Right atrium auricular region (tissue), 2 donors: ENCODE results near the gene NRCAM. TPM values are rescaled to one million over a fixed set of nuclear protein-coding genes. Genes with fewer than 3 reads are reported as not detected.

Experiments
- DNase-seq: peaks from one replicate; pipeline ENCODE4 v3.0.0-alpha.2; 2019; ENCODE audit warnings: low spot score
- H3K27ac ChIP-seq, 2 donors: fragments of 200-600 bp; sonication (generic); 1 replicate in 1 of 2; 2 replicates in 1 of 2; pipeline ENCODE4 v1.5.1; 2016 to 2019
- H3K27me3 ChIP-seq, 2 donors: fragments of 200-600 bp; sonication (generic); one replicate each; pipeline versions ENCODE4 v1.5.1 to v1.6.0; 2017 to 2019
- H3K36me3 ChIP-seq: fragments of 200-600 bp; sonication (generic); one replicate; pipeline ENCODE4 v1.5.1; 2016
- H3K4me1 ChIP-seq, 2 donors: fragments of 200-600 bp; sonication (generic); one replicate each; pipeline versions ENCODE4 v1.5.1 to v1.6.0; 2017 to 2019
- H3K4me3 ChIP-seq, 2 donors: fragments of 200-600 bp; sonication (generic); 1 replicate in 1 of 2; 2 replicates in 1 of 2; pipeline ENCODE4 v1.5.1; 2017 to 2019; ENCODE audit warnings: mild to moderate bottlenecking in 1 of 2, moderate library complexity in 1 of 2
- H3K9me3 ChIP-seq, 2 donors: fragments of 200-600 bp; sonication (generic); one replicate each; pipeline ENCODE4 v1.5.1; 2019
- total RNA-seq, 2 donors: library from RNA; depleted of rRNA; stranded (reverse); fragments of >200 nt; gene quantifications; one replicate each; pipeline ENCODE4 v1.1.0, GENCODE V29; 2016
- TF ChIP-seq, protein P1 (sequence below), 2 donors: fragments of 200-600 bp; sonication (generic); IDR thresholded peaks; one replicate each; pipeline ENCODE4 v1.5.1; 2019; ENCODE audit warnings: antibody characterized with exemption in 2 of 2

NRCAM gene
- total RNA-seq, 2 donors from 2014 or later: 0.63 to 0.93 TPM

GRCh38 chr7:108225531-108226181 lies 230.6 kb downstream of the NRCAM start:
- DNase-seq: no peak
- Histone ChIP-seq H3K4me3 (no peak overlapping the region), H3K9me3 (no peaks in the 10 kb centered on the region), H3K27me3 (no peaks in the 10 kb centered on the region), H3K36me3 (no peaks in the 10 kb centered on the region), H3K27ac (no peak overlapping the region), H3K4me1 (no peaks in the 10 kb centered on the region)
- TF ChIP-seq, protein P1, sequence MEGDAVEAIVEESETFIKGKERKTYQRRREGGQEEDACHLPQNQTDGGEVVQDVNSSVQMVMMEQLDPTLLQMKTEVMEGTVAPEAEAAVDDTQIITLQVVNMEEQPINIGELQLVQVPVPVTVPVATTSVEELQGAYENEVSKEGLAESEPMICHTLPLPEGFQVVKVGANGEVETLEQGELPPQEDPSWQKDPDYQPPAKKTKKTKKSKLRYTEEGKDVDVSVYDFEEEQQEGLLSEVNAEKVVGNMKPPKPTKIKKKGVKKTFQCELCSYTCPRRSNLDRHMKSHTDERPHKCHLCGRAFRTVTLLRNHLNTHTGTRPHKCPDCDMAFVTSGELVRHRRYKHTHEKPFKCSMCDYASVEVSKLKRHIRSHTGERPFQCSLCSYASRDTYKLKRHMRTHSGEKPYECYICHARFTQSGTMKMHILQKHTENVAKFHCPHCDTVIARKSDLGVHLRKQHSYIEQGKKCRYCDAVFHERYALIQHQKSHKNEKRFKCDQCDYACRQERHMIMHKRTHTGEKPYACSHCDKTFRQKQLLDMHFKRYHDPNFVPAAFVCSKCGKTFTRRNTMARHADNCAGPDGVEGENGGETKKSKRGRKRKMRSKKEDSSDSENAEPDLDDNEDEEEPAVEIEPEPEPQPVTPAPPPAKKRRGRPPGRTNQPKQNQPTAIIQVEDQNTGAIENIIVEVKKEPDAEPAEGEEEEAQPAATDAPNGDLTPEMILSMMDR (IDR thresholded peaks at IDR 0.05): no peak

DNA sequence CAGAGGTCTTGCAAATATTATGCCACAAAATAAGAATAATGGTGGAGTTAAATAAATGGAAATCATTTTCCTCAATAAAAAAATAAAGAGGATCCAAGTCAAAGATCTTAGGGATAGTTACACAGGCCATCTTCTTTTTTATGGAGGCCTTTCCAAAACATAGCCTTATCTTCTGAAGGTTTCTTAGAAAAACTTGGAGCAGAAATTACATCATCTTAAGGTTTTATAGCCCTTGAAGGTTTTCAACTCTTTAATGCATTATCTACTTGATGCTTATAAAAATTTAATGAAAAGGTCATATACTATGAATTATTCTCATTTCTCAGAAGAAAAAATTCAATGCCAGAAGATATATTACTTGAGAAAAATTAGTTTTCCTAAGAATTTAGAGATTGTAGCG lies 231.8 kb downstream of the NRCAM start:
- H3K4me1 ChIP-seq: no peaks in the 10 kb centered on the region
- TF ChIP-seq, protein P1 (IDR thresholded peaks at IDR 0.05): no peak
- no peak overlapping the region for H3K4me3 ChIP-seq
- H3K9me3 ChIP-seq: no peaks in the 10 kb centered on the region
- no peaks in the 10 kb centered on the region for H3K36me3 ChIP-seq
- H3K27me3 ChIP-seq: no peaks in the 10 kb centered on the region
- no peak for DNase-seq
- no peak overlapping the region for H3K27ac ChIP-seq

DNA sequence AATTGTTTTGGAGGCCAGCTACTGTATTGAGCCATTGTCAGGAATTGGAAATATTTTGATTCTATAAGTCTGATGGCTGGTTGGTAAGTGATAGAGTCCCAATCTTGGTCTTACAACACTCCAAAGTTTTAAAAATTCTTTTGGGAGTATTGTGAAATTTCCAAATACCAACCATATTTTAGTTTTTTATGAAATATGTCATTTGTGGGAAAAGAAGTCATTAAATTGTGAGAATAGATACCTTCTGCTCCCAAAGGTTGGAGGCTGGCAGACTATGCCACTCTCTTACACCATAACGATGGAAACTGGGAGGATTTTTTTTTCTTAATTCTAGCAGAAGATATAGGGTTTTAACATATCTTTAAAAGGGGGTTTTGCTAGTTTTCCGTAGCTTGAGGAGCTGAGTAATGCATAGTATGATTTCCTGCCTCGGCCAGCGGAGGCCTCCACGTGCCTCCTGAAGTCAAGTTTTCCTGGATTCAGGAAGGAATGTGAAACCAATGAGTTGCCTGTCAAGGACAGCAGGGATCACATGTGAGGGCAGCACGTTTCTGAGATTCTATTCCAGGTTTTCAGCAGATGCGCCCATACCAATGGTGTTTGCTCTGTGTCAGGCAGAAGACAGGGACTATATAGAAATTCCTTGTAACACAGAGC lies 233.9 kb downstream of the NRCAM start:
- Histone ChIP-seq H3K4me1 (no peaks in the 10 kb centered on the region), H3K27me3 (no peaks in the 10 kb centered on the region), H3K9me3 (no peaks in the 10 kb centered on the region), H3K4me3 (no peak overlapping the region), H3K27ac (no peak overlapping the region), H3K36me3 (no peaks in the 10 kb centered on the region)
- TF ChIP-seq, protein P1 (IDR thresholded peaks at IDR 0.05): no peak
- DNase-seq: no peak

- Histone ChIP-seq H3K27ac (no peak overlapping the region), H3K9me3 (no peaks in the 10 kb centered on the region), H3K4me1 (no peaks in the 10 kb centered on the region), H3K36me3 (no peaks in the 10 kb centered on the region), H3K27me3 (no peaks in the 10 kb centered on the region), H3K4me3 (no peak overlapping the region)
- DNase-seq: no peak
- TF ChIP-seq, protein P1 (IDR thresholded peaks at IDR 0.05): no peak
Observed at GRCh38 chr7:108211382-108212201, 244.6 kb downstream of the NRCAM start.

DNA sequence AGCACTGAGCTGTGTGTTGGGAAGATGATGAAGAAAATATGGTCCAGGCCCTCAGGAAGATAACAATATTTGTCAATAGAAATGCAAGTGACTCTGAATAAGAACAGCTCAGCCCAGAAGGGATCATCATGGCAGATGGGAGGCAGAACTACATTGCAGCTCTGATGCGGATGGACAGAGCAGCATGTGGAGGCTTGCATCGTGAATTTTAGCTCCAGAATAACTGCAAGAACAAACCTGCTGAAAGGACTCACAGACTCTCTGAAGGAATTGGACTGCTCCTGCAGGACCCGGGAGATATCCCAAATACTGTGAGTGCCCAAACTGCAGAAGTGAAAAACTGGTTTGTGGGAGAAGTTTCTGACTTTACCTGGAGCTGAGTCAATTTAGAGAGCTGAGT lies 245.4 kb downstream of the NRCAM start:
- Histone ChIP-seq H3K4me1 (no peaks in the 10 kb centered on the region), H3K27ac (no peak overlapping the region)

More for the DNA sequence above, 245.4 kb downstream of the NRCAM start:
- Histone ChIP-seq H3K36me3 (no peaks in the 10 kb centered on the region), H3K4me3 (no peak overlapping the region), H3K9me3 (no peaks in the 10 kb centered on the region), H3K27me3 (no peaks in the 10 kb centered on the region)
- DNase-seq: no peak
- TF ChIP-seq, protein P1 (IDR thresholded peaks at IDR 0.05): no peak
